ENCODE data around the gene NUP93. TPM values are rescaled to one million over a fixed set of nuclear protein-coding genes. Genes with fewer than 3 reads are reported as not detected.

Gene NUP93
- total RNA-seq, 4 donors from 2014 or later: 21.6 to 55.5 (median 37.7) TPM

DNA sequence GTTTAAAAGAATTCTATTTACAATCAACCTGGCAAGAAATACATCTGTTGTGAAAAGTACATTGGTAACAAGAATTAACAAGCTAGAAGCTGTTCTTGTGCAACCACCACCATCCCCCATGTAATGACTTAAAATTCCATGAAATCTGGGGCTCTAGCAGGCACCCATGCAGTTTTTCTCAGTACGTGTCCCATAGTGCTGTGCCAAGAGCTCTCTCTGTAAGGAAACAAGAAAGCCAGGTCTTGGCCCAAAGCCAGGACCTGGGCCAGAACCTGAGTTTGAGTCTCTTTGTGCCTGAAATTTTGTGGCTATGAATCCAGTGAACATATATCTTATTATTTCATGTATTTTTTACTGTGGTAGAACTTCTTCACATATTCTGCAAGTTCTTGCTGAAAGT lies 46.6 kb downstream of the NUP93 start:
- ATAC-seq (ENCODE audit: low FRiP score): no peak
- DNase-seq (ENCODE audit: low spot score): no peak
- TF ChIP-seq, protein P1, sequence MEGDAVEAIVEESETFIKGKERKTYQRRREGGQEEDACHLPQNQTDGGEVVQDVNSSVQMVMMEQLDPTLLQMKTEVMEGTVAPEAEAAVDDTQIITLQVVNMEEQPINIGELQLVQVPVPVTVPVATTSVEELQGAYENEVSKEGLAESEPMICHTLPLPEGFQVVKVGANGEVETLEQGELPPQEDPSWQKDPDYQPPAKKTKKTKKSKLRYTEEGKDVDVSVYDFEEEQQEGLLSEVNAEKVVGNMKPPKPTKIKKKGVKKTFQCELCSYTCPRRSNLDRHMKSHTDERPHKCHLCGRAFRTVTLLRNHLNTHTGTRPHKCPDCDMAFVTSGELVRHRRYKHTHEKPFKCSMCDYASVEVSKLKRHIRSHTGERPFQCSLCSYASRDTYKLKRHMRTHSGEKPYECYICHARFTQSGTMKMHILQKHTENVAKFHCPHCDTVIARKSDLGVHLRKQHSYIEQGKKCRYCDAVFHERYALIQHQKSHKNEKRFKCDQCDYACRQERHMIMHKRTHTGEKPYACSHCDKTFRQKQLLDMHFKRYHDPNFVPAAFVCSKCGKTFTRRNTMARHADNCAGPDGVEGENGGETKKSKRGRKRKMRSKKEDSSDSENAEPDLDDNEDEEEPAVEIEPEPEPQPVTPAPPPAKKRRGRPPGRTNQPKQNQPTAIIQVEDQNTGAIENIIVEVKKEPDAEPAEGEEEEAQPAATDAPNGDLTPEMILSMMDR (IDR thresholded peaks at IDR 0.05): no peak

DNA sequence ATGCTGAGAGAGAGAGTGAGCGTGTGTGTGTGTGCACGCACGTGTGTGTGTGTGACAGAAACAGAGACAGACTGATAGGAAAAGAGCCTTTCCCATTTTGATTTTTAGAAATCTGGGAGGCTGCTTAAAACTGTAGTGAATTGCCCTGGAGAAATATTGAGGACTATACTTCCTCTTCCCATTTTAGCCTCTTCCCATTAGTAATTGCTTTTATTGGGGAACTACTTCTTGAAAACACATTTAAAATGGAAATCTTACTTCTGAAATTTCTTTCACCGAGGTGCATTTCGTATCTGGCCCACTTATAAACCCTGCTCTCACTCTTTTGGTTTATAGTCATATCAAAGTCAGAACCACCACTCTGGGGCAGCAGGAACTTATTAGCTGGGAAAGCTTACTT lies 47.1 kb downstream of the NUP93 start:
- TF ChIP-seq, protein P1 (IDR thresholded peaks at IDR 0.05): no peak
- ATAC-seq (ENCODE audit: low FRiP score) (no peak), DNase-seq (ENCODE audit: low spot score) (no peak)

- no peak for DNase-seq (ENCODE audit: low spot score)
- TF ChIP-seq, protein P1 (IDR thresholded peaks at IDR 0.05): no peak
- ATAC-seq (ENCODE audit: low FRiP score): no peak
Measured at GRCh38 chr16:56777482-56777881, 47.6 kb downstream of the NUP93 start.

DNA sequence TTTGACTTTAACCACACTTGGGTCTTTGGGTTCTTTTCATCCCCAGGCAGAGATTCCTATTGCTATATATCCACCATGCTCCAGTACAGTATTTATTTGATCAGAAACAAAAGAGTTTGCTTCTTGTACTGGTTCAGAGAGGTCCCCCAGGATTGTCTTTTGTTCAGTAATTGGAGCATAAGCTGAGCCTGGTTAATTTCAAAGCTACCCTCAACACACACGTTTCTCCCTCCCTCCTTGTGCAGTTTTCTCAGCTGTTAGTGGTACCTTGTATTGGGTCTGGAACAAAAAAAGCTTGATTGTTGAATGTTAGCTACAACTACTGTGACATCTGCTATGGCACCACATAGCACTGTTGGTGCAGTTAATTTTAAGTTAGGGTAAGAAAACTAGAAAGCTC lies 50.0 kb downstream of the NUP93 start:
- ATAC-seq (ENCODE audit: low FRiP score) (no peak), DNase-seq (ENCODE audit: low spot score) (no peak)
- TF ChIP-seq, protein P1 (IDR thresholded peaks at IDR 0.05): no peak

GRCh38 chr16:56780646-56781045 lies 50.7 kb downstream of the NUP93 start:
- TF ChIP-seq, protein P1 (IDR thresholded peaks at IDR 0.05): no peak
- ATAC-seq (ENCODE audit: low FRiP score): no peak
- DNase-seq (ENCODE audit: low spot score): no peak

DNA sequence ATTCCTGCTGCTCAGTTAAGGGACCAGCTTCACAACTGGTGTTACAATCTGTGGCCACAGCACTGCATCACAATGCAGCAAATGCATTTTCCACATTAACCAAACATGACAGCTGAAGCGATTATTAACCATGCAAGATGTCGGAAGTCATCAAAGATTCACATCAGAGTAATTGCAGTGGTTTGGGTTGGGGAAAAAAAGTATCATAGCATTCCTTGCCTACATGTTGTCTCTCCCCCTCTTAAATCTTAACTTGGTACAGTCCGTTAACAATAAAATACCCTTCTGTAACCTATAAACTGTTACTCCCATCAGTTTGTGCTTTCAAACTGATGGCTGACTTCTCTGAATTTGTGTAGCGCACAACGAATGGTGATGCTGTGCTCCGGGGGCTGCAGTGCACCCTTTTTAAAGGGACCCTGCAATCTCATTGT lies 51.6 kb downstream of the NUP93 start:
- no peak for DNase-seq (ENCODE audit: low spot score)
- TF ChIP-seq, protein P1 (IDR thresholded peaks at IDR 0.05): no peak
- ATAC-seq (ENCODE audit: low FRiP score): no peak

GRCh38 chr16:56783344-56783743 lies 53.4 kb downstream of the NUP93 start:
- TF ChIP-seq, protein P1 (IDR thresholded peaks at IDR 0.05): no peak
- DNase-seq (ENCODE audit: low spot score) (no peak), ATAC-seq (ENCODE audit: low FRiP score) (no peak)
